ENCODE measurements around the gene HSD17B12.

- TF ChIP-seq MAX (IDR thresholded peaks at IDR 0.05) (no peak), FOSL2 (IDR thresholded peaks at IDR 0.05) (no peak), FOSL2 (CRISPR knock-in tag; IDR thresholded peaks at IDR 0.05) (no peak), CTCF (IDR thresholded peaks at IDR 0.05) (no peak), HOXB13 (CRISPR knock-in tag; IDR thresholded peaks at IDR 0.05; ENCODE audit: low read depth) (no peak), ZSCAN20 (CRISPR knock-in tag; IDR thresholded peaks at IDR 0.05) (no peak), ESRRA (IDR thresholded peaks at IDR 0.05; ENCODE audit: borderline replicate concordance, low read length) (no peak), JUNB (IDR thresholded peaks at IDR 0.05) (no peak), CHD4 (IDR thresholded peaks at IDR 0.05; ENCODE audit: borderline replicate concordance) (no peak), POLR2A (IDR thresholded peaks at IDR 0.05; ENCODE audit: low read length) (no peak)
Measured at GRCh38 chr11:43874738-43875137, 194.2 kb downstream of the HSD17B12 start.

All from A549 (cell line).